HG03439 (cell line): ENCODE data around the gene AADACL3.
"Not testable (repeated sequence)": the region's sequence is repeated elsewhere in the genome, so short reads cannot be mapped to it uniquely, and the experiment has no call there.

Experiments
- ATAC-seq: cut with Tn5 transposase; IDR thresholded peaks from one replicate; pipeline ENCODE4 v1.9.1; 2021; ENCODE audit warnings: mild to moderate bottlenecking, moderate library complexity; ENCODE audit not compliant: unreplicated experiment

AADACL3 gene

DNA sequence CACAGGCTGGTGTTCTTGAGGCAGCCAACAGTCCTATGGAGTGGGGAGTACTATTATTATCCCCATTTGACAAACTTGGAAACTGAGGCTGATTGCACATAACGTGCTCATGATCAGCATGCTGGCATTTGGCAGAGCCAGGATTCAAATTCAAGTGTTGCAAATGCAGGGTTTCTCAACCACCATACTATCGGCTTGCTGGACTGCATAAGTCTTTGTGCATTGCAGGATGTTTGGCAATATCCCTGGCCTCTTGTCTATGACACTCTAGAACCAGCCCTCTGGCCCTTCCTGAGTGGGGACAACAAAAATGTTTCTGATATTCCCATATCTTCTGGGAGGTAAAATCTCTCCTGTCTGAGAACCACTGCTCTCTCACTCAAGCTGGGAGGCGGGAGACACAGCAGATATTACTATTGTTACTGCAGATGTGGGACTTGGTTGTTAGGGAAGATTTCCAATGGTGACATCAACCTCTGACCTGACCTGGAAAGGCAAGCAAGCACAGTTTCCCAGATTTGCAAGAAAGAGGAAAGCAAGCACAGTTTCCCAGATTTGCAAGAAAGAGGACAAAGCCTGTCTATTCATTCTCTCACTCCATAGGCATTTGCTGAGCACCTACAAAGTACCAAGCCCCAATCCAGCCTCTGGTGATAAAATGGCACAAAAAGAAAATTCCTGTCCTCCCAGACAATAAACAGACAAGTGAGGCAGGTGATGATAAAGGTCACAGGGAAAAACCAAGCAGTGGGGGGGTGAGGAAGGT, 1.0 kb upstream of the AADACL3 start:
- ATAC-seq = no peak

DNA sequence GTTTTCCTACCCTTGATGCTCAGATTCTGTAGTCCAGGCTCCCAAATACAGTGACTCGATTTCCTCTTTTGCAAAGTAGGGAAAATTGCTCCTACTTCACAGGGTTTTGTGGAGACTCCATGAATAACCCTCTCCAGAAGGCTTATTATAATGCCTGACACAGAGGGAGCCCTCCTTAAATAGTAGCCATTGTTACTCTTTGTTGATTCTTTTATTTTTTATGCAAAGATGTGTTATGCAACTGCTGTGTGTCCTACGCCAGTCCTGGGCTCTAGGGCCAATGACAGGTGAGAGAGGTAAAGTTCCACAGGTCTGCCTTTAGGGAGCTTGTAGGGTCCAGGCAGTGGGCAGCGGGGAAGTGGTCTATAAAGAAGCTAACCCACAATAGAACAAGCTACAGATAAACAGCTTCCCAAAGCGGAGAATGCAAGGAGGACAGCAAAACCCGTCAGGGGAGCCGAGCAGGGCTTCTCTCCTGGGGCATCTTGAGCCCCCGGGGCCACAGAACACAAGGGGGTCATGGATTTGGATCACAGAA, 1.5 kb downstream of the AADACL3 start:
- no peak for ATAC-seq

DNA sequence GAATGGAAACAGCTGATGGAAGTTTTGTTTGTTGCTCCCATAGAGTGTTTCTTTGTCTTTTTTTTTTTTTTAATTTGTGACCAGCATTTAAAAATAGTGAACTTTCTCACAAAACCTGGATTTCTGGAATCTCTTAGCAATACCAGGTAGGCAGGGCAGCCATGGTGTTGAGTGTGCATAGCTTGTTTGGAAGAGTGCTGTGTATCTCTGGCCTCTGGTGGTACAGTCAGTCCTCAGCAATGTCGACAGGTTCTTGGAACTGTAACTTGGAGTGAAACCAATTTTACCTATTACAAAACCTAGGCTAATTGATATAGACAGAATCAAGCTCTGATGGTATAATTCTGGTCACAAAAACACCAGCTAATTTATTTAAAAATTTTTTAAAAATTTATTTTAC, 6.7 kb downstream of the AADACL3 start:
- no peak for ATAC-seq

DNA sequence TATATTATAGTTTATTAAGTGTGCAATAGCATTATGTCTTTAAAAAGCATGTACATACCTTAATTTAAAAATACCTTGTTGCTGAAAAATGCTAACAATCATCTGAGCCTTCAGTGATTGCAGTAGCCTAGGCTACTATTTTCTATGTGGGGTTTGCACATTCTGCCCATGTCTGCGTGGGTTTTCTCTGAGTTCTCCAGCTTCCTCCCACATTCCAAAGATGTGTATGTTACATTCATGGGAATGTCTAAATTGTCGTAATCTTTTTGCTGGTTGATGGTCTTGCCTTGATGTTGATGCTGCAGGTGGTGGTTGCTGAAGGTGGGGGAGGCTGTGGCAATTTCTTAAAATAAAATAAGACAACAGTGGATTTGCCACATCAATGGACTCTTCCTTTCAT, 12.5 kb downstream of the AADACL3 start:
- no peak for ATAC-seq

DNA sequence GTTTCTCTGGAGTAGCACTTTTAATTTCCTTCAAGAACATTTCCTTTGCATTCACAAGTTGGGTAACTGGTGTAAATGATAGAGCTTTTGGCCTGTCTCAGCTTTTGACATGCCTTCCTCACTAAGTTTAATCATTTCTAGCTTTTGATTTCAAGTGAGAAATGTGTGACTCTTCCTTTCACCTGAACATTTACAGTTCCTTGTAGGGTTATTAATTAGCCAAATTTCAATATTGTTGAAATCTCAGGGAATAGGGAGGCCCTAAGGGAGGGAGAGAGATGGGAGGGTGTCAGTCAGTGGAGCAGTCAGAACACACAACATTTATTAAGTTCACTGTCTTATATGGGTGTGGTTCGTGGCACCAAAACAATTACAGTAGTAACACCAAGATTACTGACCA, 14.2 kb downstream of the AADACL3 start:
- ATAC-seq = no peak

DNA sequence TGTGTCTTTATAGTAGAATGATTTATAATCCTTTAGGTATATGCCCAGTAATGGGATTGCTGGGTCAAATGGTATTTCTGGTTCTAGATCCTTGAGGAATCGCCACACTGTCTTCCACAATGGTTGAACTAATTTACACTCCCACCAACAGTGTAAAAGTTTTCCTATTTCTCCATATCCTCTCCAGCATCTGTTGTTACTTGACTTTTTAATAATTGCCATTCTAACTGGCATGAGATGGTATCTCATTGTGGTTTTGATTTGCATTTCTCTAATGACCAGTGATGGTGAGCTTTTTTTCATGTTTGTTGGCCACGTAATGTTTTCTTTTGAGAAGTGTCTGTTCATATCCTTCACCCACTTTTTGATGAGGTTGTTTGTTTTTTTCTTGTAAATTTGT, 15.2 kb downstream of the AADACL3 start:
- ATAC-seq = not testable (repeated sequence)

DNA sequence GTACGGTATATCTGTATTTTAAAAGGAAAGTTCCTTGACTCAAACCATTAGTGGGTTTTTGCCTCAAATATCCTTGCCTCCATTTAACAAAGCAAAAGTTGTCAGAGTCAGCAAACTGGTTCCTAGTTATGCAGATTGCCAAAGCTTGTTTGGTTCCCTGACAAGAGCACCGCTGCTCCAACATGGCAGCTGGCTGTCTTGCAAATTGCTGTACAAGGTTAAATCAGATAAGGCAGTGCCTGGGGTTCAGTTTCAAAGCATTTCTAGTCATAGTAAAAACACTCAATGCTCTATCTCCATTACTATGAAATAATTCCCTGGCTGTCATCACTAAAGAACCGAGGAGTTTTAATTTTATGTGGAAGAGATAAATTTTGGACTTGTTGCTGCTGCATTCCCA, 18.7 kb downstream of the AADACL3 start:
- no peak for ATAC-seq

DNA sequence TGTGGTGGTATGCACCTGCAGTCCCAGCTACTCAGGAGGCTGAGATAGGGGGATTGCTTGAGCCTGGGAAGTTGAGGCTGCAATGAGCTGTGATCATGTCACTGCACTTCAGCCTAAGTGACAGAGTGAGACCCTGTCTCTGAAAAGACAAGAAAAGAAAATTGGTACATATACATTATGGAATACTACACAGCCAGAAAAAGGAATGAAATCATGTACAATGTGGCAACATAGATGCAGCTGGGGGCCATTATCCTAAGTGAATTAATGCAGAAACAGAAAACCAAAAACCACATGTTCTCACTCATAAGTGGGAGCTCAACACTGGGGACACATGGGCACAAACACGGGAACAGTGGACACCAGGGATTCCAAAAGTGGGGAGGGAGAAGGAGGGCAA, 23.0 kb downstream of the AADACL3 start:
- no peak for ATAC-seq

DNA sequence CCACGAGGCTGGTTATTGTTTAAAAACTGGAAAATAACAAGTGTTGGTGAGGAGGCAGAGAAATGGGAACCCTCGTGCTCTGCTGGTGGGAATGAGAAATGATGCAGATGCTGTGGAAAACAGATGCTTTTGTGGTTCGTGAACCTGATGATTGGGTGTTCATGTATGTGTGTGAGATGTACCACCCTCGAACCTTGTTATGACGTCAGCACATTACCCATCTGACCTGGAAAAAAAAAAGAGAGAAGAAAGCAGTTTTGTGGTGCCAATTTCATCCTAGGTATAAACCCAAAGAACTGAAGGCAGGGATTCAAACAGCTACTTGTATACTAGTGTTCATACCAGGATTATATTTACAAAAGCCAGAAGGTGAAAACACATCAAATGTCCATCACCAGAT, 23.7 kb downstream of the AADACL3 start:
- no peak for ATAC-seq

DNA sequence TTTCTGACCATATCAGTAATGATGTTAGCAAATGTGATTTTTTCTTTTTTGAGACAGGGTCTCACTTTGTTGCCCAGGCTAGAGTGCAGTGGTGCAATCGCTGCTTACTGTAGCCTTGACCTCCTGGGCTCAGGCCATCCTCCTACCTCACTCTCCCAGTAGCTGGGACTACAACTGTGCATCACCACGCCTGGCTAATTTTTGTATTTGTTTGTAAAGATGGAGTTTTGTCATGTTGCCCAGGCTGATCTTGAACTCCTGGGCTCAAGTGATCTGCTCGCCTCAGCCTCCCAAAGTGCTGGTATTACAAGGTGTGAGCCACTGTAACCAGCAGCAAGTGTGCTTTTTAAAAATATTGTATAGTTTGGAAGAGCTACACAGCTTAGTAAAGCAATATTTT, 26.0 kb downstream of the AADACL3 start:
- no peak for ATAC-seq

DNA sequence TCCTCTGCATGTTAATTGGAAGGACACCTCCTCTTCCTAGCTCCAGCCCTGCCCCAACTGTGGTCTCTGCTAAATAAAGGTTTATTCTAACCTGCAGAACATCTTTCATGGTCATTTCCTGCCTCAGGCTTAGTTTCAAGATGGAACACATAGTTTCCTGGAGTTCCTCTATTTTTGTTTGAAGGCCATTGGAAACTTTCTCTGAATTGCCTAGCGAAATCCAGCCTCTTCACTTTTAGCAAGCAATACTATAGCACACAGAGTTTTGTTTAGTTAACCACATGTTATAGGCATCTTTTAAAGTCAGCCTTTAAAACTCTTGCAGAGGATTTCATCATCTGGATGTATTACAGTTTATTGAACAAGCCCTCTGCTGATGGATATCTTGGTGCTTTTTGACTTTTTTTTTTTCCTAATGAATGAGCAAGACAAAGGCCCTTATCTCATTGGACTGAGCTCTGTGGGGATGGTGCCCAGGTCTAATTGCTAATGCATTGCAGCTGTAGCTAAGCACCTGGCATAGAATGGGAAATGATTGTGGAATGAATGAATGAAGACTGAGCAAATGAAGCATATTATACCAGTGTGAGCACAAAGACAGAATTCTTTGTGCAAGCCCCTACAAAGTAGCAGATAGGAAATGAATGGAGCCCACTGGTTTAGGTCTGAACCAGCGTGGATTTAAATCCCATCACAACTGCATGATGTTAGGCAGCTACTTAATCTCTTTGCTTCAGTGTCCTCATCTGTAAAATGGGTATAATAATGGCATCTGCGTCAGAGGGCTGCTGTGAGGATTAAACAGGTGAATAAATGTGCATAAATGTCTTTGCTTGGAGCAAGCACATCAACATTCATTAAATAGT, 29.4 kb downstream of the AADACL3 start:
- ATAC-seq = no peak

DNA sequence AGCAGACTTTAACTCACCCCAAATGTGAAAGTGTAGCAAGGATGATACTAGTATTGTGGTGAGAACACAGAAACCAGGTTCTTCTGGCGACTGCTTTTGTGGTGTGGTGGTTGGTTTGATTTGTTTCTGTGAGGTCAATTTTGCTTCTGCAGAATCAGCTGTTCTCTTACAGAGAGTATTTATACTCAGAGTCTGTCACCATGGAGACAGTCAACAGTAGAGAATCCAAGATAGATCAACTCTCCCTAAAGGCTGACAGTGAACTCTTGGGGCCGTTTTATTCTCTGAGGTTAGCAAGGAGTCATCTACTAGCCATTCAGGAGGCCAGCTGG, 30.0 kb downstream of the AADACL3 start, which contains the start of gene CFAP107:
TSS of gene CFAP107 (plus strand) at position 209 of the 332 bp plus-strand sequence. CDS start 231 bp downstream, outside the sequence.
- no peak for ATAC-seq

DNA sequence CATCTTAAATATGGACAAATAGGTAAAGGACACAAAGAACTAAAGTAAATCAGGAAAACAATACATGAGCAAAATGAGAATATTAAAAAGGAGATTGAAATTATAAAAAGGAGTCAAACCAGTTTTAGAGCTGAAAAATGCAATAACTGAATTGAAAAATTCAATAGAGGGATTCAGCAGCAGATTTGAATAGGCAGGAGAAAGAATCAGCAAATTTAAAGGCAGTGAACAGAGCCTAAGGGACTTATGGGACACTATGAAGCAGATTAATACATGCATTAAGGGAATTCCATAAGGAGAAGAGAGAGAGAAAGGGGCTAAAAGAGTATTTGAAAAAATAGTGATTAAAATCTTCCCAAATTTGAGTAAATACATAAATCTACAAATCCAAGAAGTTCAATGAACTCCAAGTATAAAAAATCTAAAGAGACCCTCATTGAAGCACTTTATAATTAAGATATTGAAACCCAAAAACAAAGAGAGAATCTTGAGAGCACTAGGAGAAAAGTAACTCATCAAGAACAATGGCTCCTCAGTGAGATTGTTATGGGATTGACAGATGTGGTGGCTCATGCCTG, 33.0 kb downstream of the AADACL3 start:
- ATAC-seq = no peak

DNA sequence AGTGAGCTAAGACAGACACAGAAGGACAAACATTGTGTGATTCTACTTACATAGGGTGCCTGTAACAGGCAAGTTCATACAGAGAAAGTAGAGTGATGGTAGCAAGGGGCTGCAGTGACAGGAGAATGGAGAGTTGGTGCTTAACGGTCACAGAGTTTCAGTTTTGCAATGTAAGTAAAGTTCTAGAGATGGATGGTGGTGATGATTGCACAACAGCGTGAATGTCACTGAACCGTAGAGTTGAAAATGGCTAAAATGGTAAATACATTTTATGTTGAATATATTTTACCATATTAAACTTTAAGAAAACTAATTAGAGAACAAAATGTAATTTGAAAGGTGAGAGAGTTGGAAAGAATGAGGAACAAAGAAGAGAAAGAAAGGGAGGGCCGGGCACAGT, 38.8 kb downstream of the AADACL3 start:
- ATAC-seq = no peak

DNA sequence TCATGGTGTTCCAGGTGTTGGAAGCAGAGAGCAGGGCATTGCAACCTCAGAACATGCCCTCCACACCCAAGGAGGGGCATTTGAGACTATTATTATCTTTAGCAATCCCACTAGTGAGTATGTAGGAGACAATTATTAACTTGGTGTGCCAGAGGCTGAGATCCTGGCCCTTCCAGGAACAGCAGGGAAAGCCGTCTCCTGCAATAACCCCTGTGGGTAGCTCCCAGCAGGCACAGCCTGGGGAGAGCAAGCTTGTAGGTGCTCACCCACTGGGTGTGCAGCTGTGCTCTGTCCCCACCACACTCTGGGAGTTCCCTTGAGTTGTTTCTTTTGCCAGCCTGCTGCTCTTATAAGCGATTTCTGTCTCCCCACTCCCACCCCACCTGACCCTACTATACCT, 40.4 kb downstream of the AADACL3 start:
- no peak for ATAC-seq

DNA sequence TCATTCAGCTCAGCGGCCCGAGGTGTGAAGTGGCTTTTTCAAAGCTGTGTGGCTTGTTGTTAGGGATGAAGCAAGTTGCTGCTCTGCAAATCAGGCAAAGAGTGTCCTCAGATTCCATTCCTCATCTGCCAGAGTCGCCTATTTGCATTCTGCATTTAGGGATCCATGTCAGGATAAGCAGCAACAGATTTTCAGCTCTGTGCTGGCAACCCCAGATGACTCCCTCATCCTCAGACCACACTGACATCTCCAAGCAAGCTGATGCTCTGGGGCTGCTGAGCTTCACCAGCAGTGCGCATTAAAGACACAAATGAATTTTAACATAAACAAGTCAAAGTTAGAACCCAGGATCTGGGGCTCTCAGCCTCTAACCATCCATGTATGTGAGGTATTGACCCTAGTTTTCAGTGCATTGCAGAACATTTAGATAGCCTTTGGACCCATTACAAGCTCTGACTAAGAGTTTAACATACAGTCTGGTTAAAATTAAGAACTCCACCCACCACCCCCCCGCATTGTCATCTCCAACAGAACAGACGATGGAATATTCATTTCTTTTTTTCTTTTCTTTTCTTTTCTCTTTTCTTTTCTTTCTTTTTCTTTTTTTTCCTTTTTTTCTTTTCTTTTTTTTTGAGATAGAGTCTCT, 41.0 kb downstream of the AADACL3 start:
- ATAC-seq = no peak

DNA sequence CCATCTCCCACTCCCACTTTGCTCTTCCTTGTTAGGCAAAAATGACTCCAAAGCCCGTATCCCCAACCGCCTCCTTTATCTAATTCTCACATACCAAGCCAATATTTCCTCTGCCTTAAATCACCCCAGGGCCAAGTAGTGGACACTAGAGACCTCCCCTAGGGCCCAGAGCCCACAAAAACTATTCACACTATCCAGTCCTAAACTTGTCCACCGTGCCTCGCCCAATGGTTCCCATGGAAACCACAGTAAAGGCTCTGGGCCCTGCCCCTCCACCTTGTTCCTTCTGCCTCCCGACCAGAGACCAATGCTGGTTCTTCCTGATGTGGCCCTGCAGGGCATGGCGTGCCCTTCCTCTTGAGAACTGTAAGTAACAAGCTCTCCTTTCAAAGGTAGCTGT, 41.9 kb downstream of the AADACL3 start:
- ATAC-seq = no peak

DNA sequence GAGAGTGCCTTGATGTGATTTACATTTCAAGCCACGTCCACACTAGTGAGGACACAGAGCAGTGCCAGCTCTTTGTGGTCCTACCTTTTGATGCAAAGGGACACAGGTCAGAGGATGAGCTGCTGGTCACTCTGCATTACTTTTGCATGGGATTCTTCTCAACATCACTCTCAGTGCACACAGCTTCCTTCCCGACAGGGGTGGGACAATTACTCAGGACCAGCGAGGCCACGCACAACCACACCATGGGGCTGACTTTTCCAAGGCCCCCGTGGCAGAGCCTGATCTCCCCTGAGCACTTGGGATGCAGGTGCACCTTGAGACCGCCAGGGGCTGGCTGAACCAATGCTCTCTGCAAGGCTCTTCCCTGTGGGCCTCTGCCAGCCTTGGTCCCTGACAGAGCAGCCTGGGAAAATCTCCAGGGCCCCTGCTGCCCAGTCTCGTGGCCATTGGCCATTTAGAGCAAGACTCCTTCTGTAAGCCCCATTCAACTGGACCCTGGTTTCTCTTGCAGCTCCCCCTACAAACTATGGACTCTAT, 44.4 kb downstream of the AADACL3 start:
- no peak for ATAC-seq

DNA sequence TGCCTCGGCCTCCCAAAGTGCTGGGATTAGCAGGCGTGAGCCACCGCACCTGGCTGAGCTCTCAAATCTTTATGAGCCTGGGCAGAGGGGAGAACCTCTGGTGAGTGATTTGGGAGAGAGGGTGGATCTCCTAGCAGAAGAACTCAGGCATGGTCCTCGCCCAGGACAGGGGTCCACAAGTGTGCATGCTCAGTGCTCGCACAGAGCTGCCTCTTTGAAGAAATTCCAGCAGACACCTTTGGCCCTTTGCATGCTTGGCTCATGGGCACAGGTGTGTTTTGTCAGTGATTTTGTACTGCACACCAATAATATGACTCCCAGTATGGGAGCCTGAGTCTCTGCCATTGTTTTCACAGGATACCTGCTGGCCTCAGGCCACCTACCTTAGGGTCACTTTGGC, 45.9 kb downstream of the AADACL3 start:
- no peak for ATAC-seq

DNA sequence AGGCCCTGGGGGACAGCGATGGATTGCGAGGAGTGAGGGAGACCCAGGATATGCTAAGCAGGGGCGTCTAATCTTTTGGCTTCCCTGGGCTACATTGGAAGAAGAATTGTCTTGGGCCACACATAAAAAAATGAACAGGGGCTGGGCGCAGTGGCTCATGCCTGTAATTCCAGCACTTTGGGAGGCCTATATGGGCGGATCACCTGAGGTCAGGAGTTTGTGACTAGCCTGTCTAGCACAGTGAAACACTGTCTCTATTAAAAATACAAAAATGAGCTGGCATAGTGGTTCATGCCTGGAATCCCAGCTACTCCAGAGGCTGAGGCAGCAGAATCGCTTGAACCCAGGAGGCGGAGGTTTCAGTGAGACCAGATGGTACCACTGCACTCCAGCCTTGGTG, 46.9 kb downstream of the AADACL3 start:
- ATAC-seq = no peak

DNA sequence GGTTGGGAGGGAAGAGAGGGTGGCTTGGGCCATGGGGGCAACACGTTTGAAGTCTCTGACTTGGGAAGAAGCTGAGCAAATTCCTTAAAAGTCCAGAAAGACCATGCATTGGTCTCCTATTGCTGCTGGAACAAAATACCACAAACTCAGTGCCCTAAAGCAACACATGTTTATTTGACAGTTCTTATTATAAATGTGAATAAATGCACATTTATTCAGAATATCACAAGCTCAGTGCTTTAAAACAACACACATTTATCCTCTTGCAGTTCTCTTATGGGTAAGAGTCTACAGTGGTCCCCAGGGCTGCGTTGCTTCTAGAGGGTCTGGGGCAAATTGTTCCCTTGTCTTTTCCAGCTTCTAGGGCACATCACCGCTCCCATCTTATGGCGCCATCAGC, 47.6 kb downstream of the AADACL3 start:
- ATAC-seq = no peak
